NCI-H2171 (cell line): ENCODE results near the gene CACNA1D.

Source experiments
- DNase-seq: peaks from one replicate; lab custom pipeline; 2025; lab: John Stamatoyannopoulos, UW

The CACNA1D gene

GRCh38 chr3:53577506-53577905 lies 83.1 kb downstream of the CACNA1D start:
- DNase-seq = no peak

- no peak for DNase-seq
Observed at GRCh38 chr3:53579636-53580035, 85.2 kb downstream of the CACNA1D start.

GRCh38 chr3:53581671-53582070 lies 87.3 kb downstream of the CACNA1D start:
- DNase-seq = no peak

- DNase-seq = no peak
Observed at GRCh38 chr3:53583161-53583690, 88.8 kb downstream of the CACNA1D start.

- no peak for DNase-seq
Observed at GRCh38 chr3:53585049-53585448, 90.6 kb downstream of the CACNA1D start.

GRCh38 chr3:53585627-53586026 lies 91.2 kb downstream of the CACNA1D start:
- no peak for DNase-seq

GRCh38 chr3:53588122-53588521 lies 93.7 kb downstream of the CACNA1D start:
- no peak for DNase-seq

GRCh38 chr3:53589201-53589600 lies 94.8 kb downstream of the CACNA1D start:
- DNase-seq = no peak

GRCh38 chr3:53589806-53590205 lies 95.4 kb downstream of the CACNA1D start:
- no peak for DNase-seq

GRCh38 chr3:53590606-53591005 lies 96.2 kb downstream of the CACNA1D start:
- no peak for DNase-seq

- no peak for DNase-seq
Observed at GRCh38 chr3:53591646-53592045, 97.2 kb downstream of the CACNA1D start.

GRCh38 chr3:53592862-53593261 lies 98.5 kb downstream of the CACNA1D start:
- no peak for DNase-seq

- DNase-seq = no peak
Observed at GRCh38 chr3:53593611-53594010, 99.2 kb downstream of the CACNA1D start.

GRCh38 chr3:53594276-53594675 lies 99.9 kb downstream of the CACNA1D start:
- no peak for DNase-seq

- no peak for DNase-seq
Observed at GRCh38 chr3:53595660-53596059, 101.2 kb downstream of the CACNA1D start.

- no peak for DNase-seq
Observed at GRCh38 chr3:53597136-53597915, 102.9 kb downstream of the CACNA1D start.

- no peak for DNase-seq
Observed at GRCh38 chr3:53599771-53600170, 105.4 kb downstream of the CACNA1D start.

- no peak for DNase-seq
Observed at GRCh38 chr3:53602866-53603265, 108.5 kb downstream of the CACNA1D start.

GRCh38 chr3:53604232-53604631 lies 109.8 kb downstream of the CACNA1D start:
- no peak for DNase-seq

- DNase-seq = no peak
Observed at GRCh38 chr3:53606793-53607192, 112.4 kb downstream of the CACNA1D start.

GRCh38 chr3:53612508-53612907 lies 118.1 kb downstream of the CACNA1D start:
- DNase-seq = no peak

GRCh38 chr3:53613125-53613524 lies 118.7 kb downstream of the CACNA1D start:
- DNase-seq = no peak

GRCh38 chr3:53614307-53614706 lies 119.9 kb downstream of the CACNA1D start:
- no peak for DNase-seq

GRCh38 chr3:53616321-53616720 lies 121.9 kb downstream of the CACNA1D start:
- DNase-seq = no peak
